ENCODE results near the gene MDM4. TPM values are rescaled to one million over a fixed set of nuclear protein-coding genes. Genes with fewer than 3 reads are reported as not detected.
A peak's percentile ranks its signal among the peaks of the same experiment; 100 is the strongest.

MDM4 gene
- total RNA-seq, 1 donor from 2014 or later: 41.1 TPM

GRCh38 chr1:204505674-204506200 lies 10.5 kb upstream of the MDM4 start:
- H3K79me2 ChIP-seq (ENCODE audit: insufficient read depth, low read length): no peaks in the 10 kb centered on the region
- H3K4me3 ChIP-seq (ENCODE audit: insufficient read depth, low read depth, low read length): peak overlapping the region; percentile 49
- H3K36me3 ChIP-seq (ENCODE audit: insufficient read depth, low read length): no peaks in the 10 kb centered on the region
- Mint-ChIP-seq H3K4me1 (ENCODE audit: low read depth, unreplicated experiment) (no peaks in the 10 kb centered on the region), H3K36me3 (ENCODE audit: low read depth, unreplicated experiment) (no peaks in the 10 kb centered on the region), H3K27me3 (ENCODE audit: low read depth, unreplicated experiment) (no peaks in the 10 kb centered on the region), H3K27ac (ENCODE audit: unreplicated experiment) (peak overlapping the region; percentile 99), H3K9me3 (ENCODE audit: unreplicated experiment) (no peaks in the 10 kb centered on the region), H3K4me3 (ENCODE audit: unreplicated experiment) (peak overlapping the region; percentile 88)
- H3K9ac ChIP-seq (ENCODE audit: low read length): peak overlapping the region; percentile 38
- no peak overlapping the region for H3K27ac ChIP-seq (ENCODE audit: low read depth, low read length)
- no peak for FAIRE-seq
- no peaks in the 10 kb centered on the region for H3K4me1 ChIP-seq (ENCODE audit: insufficient read depth, low read length)
- no peak for DNase-seq (ENCODE audit: low read depth)
- no peak for TF ChIP-seq EZH2 (IDR thresholded peaks at IDR 0.05; ENCODE audit: insufficient read depth, low read length)
- no peak for TF ChIP-seq CTCF (IDR thresholded peaks at IDR 0.05; ENCODE audit: insufficient read depth, low read depth, low read length)
- H4K20me1 ChIP-seq (ENCODE audit: insufficient read depth, low read length): no peaks in the 10 kb centered on the region
- no peaks in the 10 kb centered on the region for H3K27me3 ChIP-seq (ENCODE audit: insufficient read depth, low read length)
- H3K4me2 ChIP-seq (ENCODE audit: low read length): peak overlapping the region; percentile 63
- no peaks in the 10 kb centered on the region for H3K9me3 ChIP-seq (ENCODE audit: insufficient read depth, low read depth, low read length)
- H2AFZ ChIP-seq (ENCODE audit: low read depth, low read length): peak overlapping the region; percentile 39

- Mint-ChIP-seq H3K27ac (ENCODE audit: unreplicated experiment) (peak overlapping the region; percentile 99), H3K4me3 (ENCODE audit: unreplicated experiment) (peak overlapping the region; percentile 88), H3K27me3 (ENCODE audit: low read depth, unreplicated experiment) (no peaks in the 10 kb centered on the region), H3K36me3 (ENCODE audit: low read depth, unreplicated experiment) (no peaks in the 10 kb centered on the region), H3K9me3 (ENCODE audit: unreplicated experiment) (no peaks in the 10 kb centered on the region), H3K4me1 (ENCODE audit: low read depth, unreplicated experiment) (no peaks in the 10 kb centered on the region)
- Histone ChIP-seq H2AFZ (ENCODE audit: low read depth, low read length) (peak overlapping the region; percentile 39), H3K9ac (ENCODE audit: low read length) (peak overlapping the region; percentile 38), H3K4me1 (ENCODE audit: insufficient read depth, low read length) (no peaks in the 10 kb centered on the region), H3K9me3 (ENCODE audit: insufficient read depth, low read depth, low read length) (no peaks in the 10 kb centered on the region), H3K27ac (ENCODE audit: low read depth, low read length) (peak overlapping the region; percentile 18), H3K4me3 (ENCODE audit: insufficient read depth, low read depth, low read length) (peak overlapping the region; percentile 70), H3K27me3 (ENCODE audit: insufficient read depth, low read length) (no peaks in the 10 kb centered on the region), H4K20me1 (ENCODE audit: insufficient read depth, low read length) (no peaks in the 10 kb centered on the region), H3K4me2 (ENCODE audit: low read length) (peak overlapping the region; percentile 83), H3K36me3 (ENCODE audit: insufficient read depth, low read length) (no peaks in the 10 kb centered on the region), H3K79me2 (ENCODE audit: insufficient read depth, low read length) (no peaks in the 10 kb centered on the region)
- DNase-seq (ENCODE audit: low read depth): peak; percentile 88
- no peak for FAIRE-seq
- TF ChIP-seq EZH2 (IDR thresholded peaks at IDR 0.05; ENCODE audit: insufficient read depth, low read length): no peak
- no peak for TF ChIP-seq CTCF (IDR thresholded peaks at IDR 0.05; ENCODE audit: insufficient read depth, low read depth, low read length)
Measured at GRCh38 chr1:204506201-204506968, 9.8 kb upstream of the MDM4 start.

GRCh38 chr1:204506969-204507316 lies 9.3 kb upstream of the MDM4 start:
- peak; percentile 13 for FAIRE-seq
- H2AFZ ChIP-seq (ENCODE audit: low read depth, low read length): peak overlapping the region; percentile 92
- no peaks in the 10 kb centered on the region for H3K79me2 ChIP-seq (ENCODE audit: insufficient read depth, low read length)
- H3K36me3 Mint-ChIP-seq (ENCODE audit: low read depth, unreplicated experiment): no peaks in the 10 kb centered on the region
- no peak for TF ChIP-seq CTCF (IDR thresholded peaks at IDR 0.05; ENCODE audit: insufficient read depth, low read depth, low read length)
- TF ChIP-seq EZH2 (IDR thresholded peaks at IDR 0.05; ENCODE audit: insufficient read depth, low read length): no peak
- peak overlapping the region; percentile 70 for H3K4me3 ChIP-seq (ENCODE audit: insufficient read depth, low read depth, low read length)
- peak; percentile 80 for DNase-seq (ENCODE audit: low read depth)
- H3K27me3 Mint-ChIP-seq (ENCODE audit: low read depth, unreplicated experiment): no peaks in the 10 kb centered on the region
- peak overlapping the region; percentile 83 for H3K4me2 ChIP-seq (ENCODE audit: low read length)
- no peaks in the 10 kb centered on the region for H4K20me1 ChIP-seq (ENCODE audit: insufficient read depth, low read length)
- H3K4me1 ChIP-seq (ENCODE audit: insufficient read depth, low read length): no peaks in the 10 kb centered on the region
- no peaks in the 10 kb centered on the region for H3K27me3 ChIP-seq (ENCODE audit: insufficient read depth, low read length)
- H3K9me3 Mint-ChIP-seq (ENCODE audit: unreplicated experiment): no peaks in the 10 kb centered on the region
- peak overlapping the region; percentile 82 for H3K9ac ChIP-seq (ENCODE audit: low read length)
- H3K27ac ChIP-seq (ENCODE audit: low read depth, low read length): peak overlapping the region; percentile 53
- peak overlapping the region; percentile 88 for H3K4me3 Mint-ChIP-seq (ENCODE audit: unreplicated experiment)
- H3K36me3 ChIP-seq (ENCODE audit: insufficient read depth, low read length): no peaks in the 10 kb centered on the region
- no peaks in the 10 kb centered on the region for H3K4me1 Mint-ChIP-seq (ENCODE audit: low read depth, unreplicated experiment)
- peak overlapping the region; percentile 99 for H3K27ac Mint-ChIP-seq (ENCODE audit: unreplicated experiment)
- no peaks in the 10 kb centered on the region for H3K9me3 ChIP-seq (ENCODE audit: insufficient read depth, low read depth, low read length)
